ENCODE data around the gene LCN6. TPM values are rescaled to one million over a fixed set of nuclear protein-coding genes. Genes with fewer than 3 reads are reported as not detected.
A peak's percentile ranks its signal among the peaks of the same experiment; 100 is the strongest.
"Not testable (repeated sequence)": the region's sequence is repeated elsewhere in the genome, so short reads cannot be mapped to it uniquely, and the experiment has no call there.

LCN6 gene
- polyA plus RNA-seq, 1 donor (not counting 4 experiments of a cell fraction or from before 2014, with no cell fraction given), result not detected

DNA sequence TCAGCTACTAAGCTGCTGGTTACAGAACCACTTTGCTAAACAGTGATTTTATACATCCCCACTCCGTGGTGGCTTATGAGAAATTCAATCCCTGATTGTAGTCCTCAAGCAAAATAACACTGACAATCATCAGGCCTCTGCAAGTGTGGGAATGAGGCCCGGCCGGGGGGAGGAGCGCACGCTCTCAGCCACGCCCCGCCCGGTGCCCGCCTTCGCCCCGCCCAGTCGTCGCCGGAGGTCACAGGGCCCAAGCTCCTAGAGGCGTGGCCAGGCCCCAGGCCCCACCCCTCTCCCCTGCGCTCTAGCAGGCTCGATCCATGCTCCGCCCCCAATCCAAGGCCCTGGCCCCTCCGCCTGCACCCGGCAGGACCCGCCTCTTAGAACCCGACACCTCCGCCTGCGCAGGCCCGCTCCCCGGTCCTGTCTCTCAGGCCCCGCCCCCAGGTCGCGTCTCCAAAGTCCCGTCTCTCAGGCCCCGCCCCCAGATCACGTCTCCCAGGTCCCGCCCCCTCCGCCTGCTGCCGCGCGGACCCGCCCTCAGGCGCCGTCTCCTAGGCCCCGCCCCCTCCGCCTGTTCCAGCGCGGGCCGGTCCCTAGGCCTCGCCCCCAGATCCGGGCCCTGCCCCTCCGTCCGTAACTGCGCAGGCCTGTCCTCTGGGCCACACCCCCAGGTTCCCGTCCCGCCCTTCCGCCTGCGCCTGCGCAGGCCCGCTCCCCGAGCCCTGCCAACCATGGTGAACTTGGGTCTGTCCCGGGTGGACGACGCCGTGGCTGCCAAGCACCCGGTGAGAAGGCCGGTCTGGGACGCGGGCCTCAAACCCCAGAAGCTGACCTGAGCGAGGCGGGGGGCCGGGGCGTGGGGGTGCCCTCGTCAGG is 42.6 kb upstream of the LCN6 start, which contains the start of gene TMEM141:
Gene TMEM141, plus strand, starts transcription at position 705 of the 876 bp plus-strand sequence. Its CDS starts 27 bp downstream, at position 732.
- H3K4me3 ChIP-seq (ENCODE audit: control insufficient read depth in 2 of 3, extremely low read depth in 1 of 3, insufficient read depth in 2 of 3, low read depth in 1 of 3, low read length in 3 of 3), result peak within 1 kb of the TSS; percentile 70 to 83 (median 82)
- peaks cover 9% of the 10 kb centered on the region for H3K79me2 ChIP-seq (ENCODE audit: control insufficient read depth, insufficient read depth, low read length)
- dilution Hi-C loops (cut with MboI; ENCODE audit: extremely low pct_ligation_motif_present, low sequenced_read_pairs), result no loop called here
- H2AFZ ChIP-seq (ENCODE audit: control insufficient read depth, low read length), result peak within 1 kb of the TSS; percentile 66
- H3K27me3 ChIP-seq (ENCODE audit: control insufficient read depth, extremely low read depth, insufficient read depth, low read length), result peaks cover 4% of the 10 kb centered on the region
- H3K9me1 ChIP-seq (ENCODE audit: control insufficient read depth, extremely low read depth, insufficient read depth, low read length), result no peaks in the 10 kb centered on the region
- FAIRE-seq (no peak), DNase-seq (ENCODE audit: low read depth, low spot score) (peak; percentile 98)
- H3K9me3 ChIP-seq (ENCODE audit: control insufficient read depth, low read depth, low read length), result no peaks in the 10 kb centered on the region
- no peak for TF ChIP-seq EZH2 (IDR thresholded peaks at IDR 0.05; ENCODE audit: low read length)
- TF ChIP-seq, protein P1, sequence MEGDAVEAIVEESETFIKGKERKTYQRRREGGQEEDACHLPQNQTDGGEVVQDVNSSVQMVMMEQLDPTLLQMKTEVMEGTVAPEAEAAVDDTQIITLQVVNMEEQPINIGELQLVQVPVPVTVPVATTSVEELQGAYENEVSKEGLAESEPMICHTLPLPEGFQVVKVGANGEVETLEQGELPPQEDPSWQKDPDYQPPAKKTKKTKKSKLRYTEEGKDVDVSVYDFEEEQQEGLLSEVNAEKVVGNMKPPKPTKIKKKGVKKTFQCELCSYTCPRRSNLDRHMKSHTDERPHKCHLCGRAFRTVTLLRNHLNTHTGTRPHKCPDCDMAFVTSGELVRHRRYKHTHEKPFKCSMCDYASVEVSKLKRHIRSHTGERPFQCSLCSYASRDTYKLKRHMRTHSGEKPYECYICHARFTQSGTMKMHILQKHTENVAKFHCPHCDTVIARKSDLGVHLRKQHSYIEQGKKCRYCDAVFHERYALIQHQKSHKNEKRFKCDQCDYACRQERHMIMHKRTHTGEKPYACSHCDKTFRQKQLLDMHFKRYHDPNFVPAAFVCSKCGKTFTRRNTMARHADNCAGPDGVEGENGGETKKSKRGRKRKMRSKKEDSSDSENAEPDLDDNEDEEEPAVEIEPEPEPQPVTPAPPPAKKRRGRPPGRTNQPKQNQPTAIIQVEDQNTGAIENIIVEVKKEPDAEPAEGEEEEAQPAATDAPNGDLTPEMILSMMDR (optimal IDR thresholded peaks at IDR 0.05 in 1 of 3, IDR thresholded peaks at IDR 0.05 in 1 of 3, conservative IDR thresholded peaks at IDR 0.05 in 1 of 3; ENCODE audit: extremely low read depth in 1 of 3, insufficient read depth in 2 of 3, low read length in 3 of 3), result no peak
- H3K36me3 ChIP-seq (ENCODE audit: control insufficient read depth in 2 of 2, extremely low read depth in 1 of 2, insufficient read depth in 2 of 2, low read length in 2 of 2), result peaks cover 8 to 17% of the 10 kb centered on the region in 2 experiments
- peaks cover 17% of the 10 kb centered on the region for H4K20me1 ChIP-seq (ENCODE audit: control insufficient read depth, extremely low read depth, insufficient read depth, low read length)
- H3K9ac ChIP-seq (ENCODE audit: control insufficient read depth, extremely low read depth, insufficient read depth, low read length), result peak within 1 kb of the TSS; percentile 99
- peak within 1 kb of the TSS; percentile 84 for H3K4me2 ChIP-seq (ENCODE audit: control insufficient read depth, extremely low read depth, insufficient read depth, low read depth, low read length)
- H3K4me1 ChIP-seq (ENCODE audit: control insufficient read depth, extremely low read depth, insufficient read depth, low read length), result peaks cover 17% of the 10 kb centered on the region
- H3K27ac ChIP-seq (ENCODE audit: control insufficient read depth, insufficient read depth, low read length), result peak within 1 kb of the TSS; percentile 98

DNA sequence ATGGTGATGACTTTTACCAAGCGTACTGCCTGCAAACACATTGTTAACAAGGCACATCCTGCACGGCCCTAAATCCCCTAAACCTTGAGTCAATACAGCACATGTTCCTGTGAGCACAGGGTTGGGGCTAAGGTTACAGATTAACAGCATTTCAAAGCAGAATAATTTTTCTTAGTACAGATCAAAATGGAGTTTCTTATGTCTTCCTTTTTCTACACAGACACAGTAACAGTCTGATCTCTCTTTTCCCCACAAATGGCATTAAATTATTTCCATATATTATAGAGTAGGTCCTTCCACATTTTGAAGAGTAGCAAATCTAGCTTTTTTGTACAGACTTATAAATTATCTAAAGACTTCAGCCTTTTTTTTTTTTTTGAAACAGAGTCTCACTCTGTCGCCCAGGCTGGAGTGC is 41.2 kb upstream of the LCN6 start:
- FAIRE-seq (no peak), DNase-seq (ENCODE audit: low read depth, low spot score) (no peak)
- TF ChIP-seq, protein P1 (optimal IDR thresholded peaks at IDR 0.05 in 1 of 3, IDR thresholded peaks at IDR 0.05 in 1 of 3, conservative IDR thresholded peaks at IDR 0.05 in 1 of 3; ENCODE audit: extremely low read depth in 1 of 3, insufficient read depth in 2 of 3, low read length in 3 of 3), result no peak
- TF ChIP-seq EZH2 (IDR thresholded peaks at IDR 0.05; ENCODE audit: low read length), result no peak
- Histone ChIP-seq H3K4me1 (ENCODE audit: control insufficient read depth, extremely low read depth, insufficient read depth, low read length) (peaks cover 17% of the 10 kb centered on the region), H3K4me3 (ENCODE audit: control insufficient read depth in 2 of 3, extremely low read depth in 1 of 3, insufficient read depth in 2 of 3, low read depth in 1 of 3, low read length in 3 of 3) (no peak overlapping the region), H3K9me1 (ENCODE audit: control insufficient read depth, extremely low read depth, insufficient read depth, low read length) (no peaks in the 10 kb centered on the region), H3K9ac (ENCODE audit: control insufficient read depth, extremely low read depth, insufficient read depth, low read length) (no peak overlapping the region), H3K27ac (ENCODE audit: control insufficient read depth, insufficient read depth, low read length) (no peak overlapping the region), H3K36me3 (ENCODE audit: control insufficient read depth in 2 of 2, extremely low read depth in 1 of 2, insufficient read depth in 2 of 2, low read length in 2 of 2) (peaks cover 6 to 17% of the 10 kb centered on the region in 2 experiments), H3K4me2 (ENCODE audit: control insufficient read depth, extremely low read depth, insufficient read depth, low read depth, low read length) (no peak overlapping the region), H2AFZ (ENCODE audit: control insufficient read depth, low read length) (no peak overlapping the region), H4K20me1 (ENCODE audit: control insufficient read depth, extremely low read depth, insufficient read depth, low read length) (peaks cover 16% of the 10 kb centered on the region), H3K79me2 (ENCODE audit: control insufficient read depth, insufficient read depth, low read length) (peaks cover 9% of the 10 kb centered on the region), H3K9me3 (ENCODE audit: control insufficient read depth, low read depth, low read length) (no peaks in the 10 kb centered on the region), H3K27me3 (ENCODE audit: control insufficient read depth, extremely low read depth, insufficient read depth, low read length) (no peaks in the 10 kb centered on the region)
- dilution Hi-C loops (cut with MboI; ENCODE audit: extremely low pct_ligation_motif_present, low sequenced_read_pairs), result no loop called here

DNA sequence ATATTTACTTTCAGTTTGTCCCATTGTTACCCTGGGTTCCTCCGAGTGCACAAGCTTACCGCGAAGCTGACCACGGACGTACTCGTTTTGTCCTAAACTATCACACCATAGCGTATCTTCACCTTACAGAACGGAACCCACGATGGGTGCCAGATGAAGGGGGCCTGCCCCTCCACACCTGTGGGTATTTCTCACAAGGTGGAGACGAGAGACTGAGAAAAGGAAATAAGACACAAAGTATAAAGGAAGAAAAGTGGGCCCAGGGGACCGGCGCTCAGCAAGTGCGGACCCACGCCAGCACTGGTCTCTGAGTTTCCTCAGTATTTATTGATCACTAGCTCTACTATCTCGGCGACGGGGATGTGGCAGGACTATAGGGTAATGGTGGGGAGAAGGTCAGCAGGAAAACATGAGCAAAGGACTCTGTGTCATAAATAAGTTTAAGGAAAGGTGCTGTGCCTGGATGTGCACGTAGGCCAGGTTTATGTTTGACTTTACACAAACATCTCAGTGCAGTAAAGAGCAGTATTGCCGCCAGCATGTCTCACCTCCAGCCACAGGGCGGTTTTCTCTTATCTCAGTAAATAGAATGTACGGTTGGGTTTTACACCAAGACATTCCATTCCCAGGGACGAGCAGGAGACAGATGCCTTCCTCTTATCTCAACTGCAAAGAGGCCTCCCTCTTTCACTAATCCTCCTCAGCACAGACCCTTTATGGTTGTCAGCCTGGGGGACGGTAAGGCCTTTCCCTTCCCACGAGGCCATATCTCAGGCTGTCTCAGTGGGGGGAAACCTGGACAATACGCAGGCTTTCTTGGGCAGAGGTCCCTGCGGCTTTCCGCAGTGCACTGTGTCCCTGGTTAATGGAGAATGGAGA is 40.6 kb upstream of the LCN6 start:
- H3K79me2 ChIP-seq (ENCODE audit: control insufficient read depth, insufficient read depth, low read length); FAIRE-seq; H3K27me3 ChIP-seq (ENCODE audit: control insufficient read depth, extremely low read depth, insufficient read depth, low read length); H2AFZ ChIP-seq (ENCODE audit: control insufficient read depth, low read length); dilution Hi-C loops (cut with MboI; ENCODE audit: extremely low pct_ligation_motif_present, low sequenced_read_pairs); H3K9me3 ChIP-seq (ENCODE audit: control insufficient read depth, low read depth, low read length); H3K4me2 ChIP-seq (ENCODE audit: control insufficient read depth, extremely low read depth, insufficient read depth, low read depth, low read length); H3K9ac ChIP-seq (ENCODE audit: control insufficient read depth, extremely low read depth, insufficient read depth, low read length); DNase-seq (ENCODE audit: low read depth, low spot score); H3K4me3 ChIP-seq (ENCODE audit: control insufficient read depth in 2 of 3, extremely low read depth in 1 of 3, insufficient read depth in 2 of 3, low read depth in 1 of 3, low read length in 3 of 3); H3K9me1 ChIP-seq (ENCODE audit: control insufficient read depth, extremely low read depth, insufficient read depth, low read length); H3K27ac ChIP-seq (ENCODE audit: control insufficient read depth, insufficient read depth, low read length): not testable (repeated sequence)
- Histone ChIP-seq H3K4me1 (ENCODE audit: control insufficient read depth, extremely low read depth, insufficient read depth, low read length) (peaks cover 17% of the 10 kb centered on the region), H3K36me3 (ENCODE audit: control insufficient read depth in 2 of 2, extremely low read depth in 1 of 2, insufficient read depth in 2 of 2, low read length in 2 of 2) (peaks cover 5 to 17% of the 10 kb centered on the region in 2 experiments), H4K20me1 (ENCODE audit: control insufficient read depth, extremely low read depth, insufficient read depth, low read length) (peaks cover 14% of the 10 kb centered on the region)
